Measurements from ENCODE around the gene RAB3A. TPM values are rescaled to one million over a fixed set of nuclear protein-coding genes. Genes with fewer than 3 reads are reported as not detected.

RAB3A gene
- total and polyA plus RNA-seq, 9 of the 15 experiments (the other 6 are each of a cell fraction or from before 2014, with no cell fraction given), result 0.17 to 5.1 (median 0.90) TPM; not detected in 1

GRCh38 chr19:18152442-18152816 is 51.4 kb downstream of the RAB3A start (continued):
- TF ChIP-seq CHD7 (IDR thresholded peaks at IDR 0.05; ENCODE audit: low read depth, low read length), result no peak
- no peak for TF ChIP-seq TRIM25 (IDR thresholded peaks at IDR 0.05; ENCODE audit: borderline replicate concordance)
- TF ChIP-seq YBX1 (IDR thresholded peaks at IDR 0.05), result no peak
- TF ChIP-seq HOXB6 (CRISPR knock-in tag; IDR thresholded peaks at IDR 0.05; ENCODE audit: borderline replicate concordance), result no peak
- TF ChIP-seq MLLT1 (IDR thresholded peaks at IDR 0.05), result no peak; a peak in 1 of 4 replicates
- peak; percentile 96 for TF ChIP-seq BMI1 (IDR thresholded peaks at IDR 0.05; ENCODE audit: low read length)
- peak; percentile 78 for TF ChIP-seq CBFB (CRISPR knock-in tag; IDR thresholded peaks at IDR 0.05)
- 0 out of 2 replicates have a peak, but pooled peaks have one; percentile 8 for TF ChIP-seq FOXJ3 (CRISPR knock-in tag; IDR thresholded peaks at IDR 0.05)
- TF ChIP-seq ATF3 (IDR thresholded peaks at IDR 0.05), result no peak
- 0 out of 2 replicates have a peak, but pooled peaks have one; percentile 59 for TF ChIP-seq ATF3 (CRISPR knock-in tag; conservative IDR thresholded peaks at IDR 0.05)
- TF ChIP-seq SMARCA5 (IDR thresholded peaks at IDR 0.05), result peak; percentile 15; the same call in 1 of the 2 replicates
- TF ChIP-seq KDM5B (IDR thresholded peaks at IDR 0.05; ENCODE audit: insufficient replicate concordance, low read depth, low read length), result no peak
- TF ChIP-seq HMG20B (CRISPR knock-in tag; IDR thresholded peaks at IDR 0.05), result no peak
